HG03025 (cell line): Measurements from ENCODE around the gene ITGB7.
"Not testable (repeated sequence)": the region's sequence is repeated elsewhere in the genome, so short reads cannot be mapped to it uniquely, and the experiment has no call there.

Source experiments
- ATAC-seq: cut with Tn5 transposase; IDR thresholded peaks from one replicate; pipeline ENCODE4 v1.9.1; 2021; ENCODE audit warnings: mild to moderate bottlenecking, moderate library complexity; ENCODE audit not compliant: unreplicated experiment, low FRiP score

Gene ITGB7

GRCh38 chr12:53217931-53218307, 10.9 kb upstream of the ITGB7 start:
- ATAC-seq = no peak

DNA sequence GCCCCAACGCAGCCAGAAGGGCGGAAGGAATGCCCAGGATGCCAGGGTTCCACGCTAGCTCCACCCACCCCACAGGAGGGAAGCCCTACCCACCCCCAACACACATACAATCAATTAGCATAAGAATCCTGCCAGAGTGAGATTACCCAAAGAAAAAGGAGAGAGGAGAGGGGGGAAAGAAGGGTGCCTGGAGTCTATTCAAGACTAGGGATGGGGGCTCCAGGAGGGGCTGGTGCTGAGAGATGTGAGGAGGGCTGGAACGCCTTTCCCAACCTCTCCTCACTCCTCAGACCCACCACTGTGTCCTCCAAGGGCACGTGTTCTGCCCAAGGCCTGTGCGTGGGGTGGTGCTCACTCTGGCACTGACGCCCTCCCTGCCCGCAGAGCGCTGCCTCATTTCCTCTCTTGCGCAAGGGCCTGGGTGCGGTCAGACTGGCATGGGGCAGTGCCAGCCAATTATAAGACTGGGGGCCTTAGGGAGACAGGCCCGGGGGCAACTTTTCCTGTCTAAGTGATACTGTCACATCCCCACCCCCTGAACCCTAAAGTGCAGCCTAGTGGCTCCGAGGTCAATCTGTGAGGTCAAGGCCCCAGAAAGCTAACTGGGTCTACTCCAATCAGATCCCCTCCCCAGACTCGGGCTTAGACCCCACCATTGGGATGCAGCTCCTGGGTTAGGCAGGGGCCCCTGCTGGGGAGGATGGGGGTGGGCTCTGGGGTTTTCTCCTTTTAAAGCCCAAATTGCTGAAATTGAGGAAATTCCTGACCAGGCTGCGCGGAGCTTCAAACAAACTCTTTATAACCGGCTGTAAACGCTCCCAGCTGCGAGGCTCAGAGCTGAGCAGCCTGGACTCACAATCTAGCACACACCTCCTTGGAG, 10.2 kb upstream of the ITGB7 start:
- no peak for ATAC-seq

DNA sequence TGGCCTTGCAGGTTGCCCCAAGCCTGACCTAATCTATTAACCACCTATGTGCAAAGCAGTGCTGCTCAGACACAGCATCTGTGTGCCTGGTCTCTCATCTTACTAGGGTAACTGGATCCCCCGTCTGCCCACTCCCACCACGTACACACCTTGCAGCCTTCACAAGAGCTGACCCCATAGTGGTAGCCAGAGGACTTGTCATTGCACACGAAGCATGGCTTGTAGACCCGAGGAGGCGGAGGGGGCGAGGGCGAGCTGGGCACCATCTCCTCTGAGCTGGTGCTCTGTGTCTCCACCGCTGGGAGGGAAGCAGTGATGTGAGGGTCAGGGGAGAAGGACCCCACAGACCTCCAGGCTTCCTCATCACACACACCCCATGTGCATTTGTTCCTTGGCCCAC, 8.4 kb upstream of the ITGB7 start:
- no peak for ATAC-seq

GRCh38 chr12:53214687-53215455, 7.8 kb upstream of the ITGB7 start:
- no peak for ATAC-seq

DNA sequence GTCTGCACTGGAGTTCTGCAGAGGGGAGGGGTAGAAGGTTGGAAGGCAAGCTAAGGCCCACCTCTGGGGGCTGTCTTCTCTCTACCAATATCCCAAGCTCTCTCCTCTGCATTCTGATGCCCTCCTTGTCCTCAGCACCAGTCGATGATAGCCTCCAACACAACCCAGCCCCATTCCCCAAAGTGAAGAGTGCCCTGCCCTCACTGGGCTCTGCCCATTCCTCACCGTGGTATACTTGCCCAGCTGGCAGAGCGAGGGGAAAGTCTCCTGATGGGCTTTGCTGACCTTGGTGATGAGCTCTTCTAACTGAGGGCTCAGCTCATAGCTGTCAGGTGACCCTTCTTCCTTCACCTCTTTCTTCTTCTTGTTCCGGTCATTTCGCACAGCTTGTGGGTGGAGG, 7.2 kb upstream of the ITGB7 start:
- ATAC-seq = no peak

GRCh38 chr12:53213348-53213747, 6.3 kb upstream of the ITGB7 start:
- no peak for ATAC-seq

- ATAC-seq = no peak
Measured at GRCh38 chr12:53212931-53213330, 5.9 kb upstream of the ITGB7 start.

DNA sequence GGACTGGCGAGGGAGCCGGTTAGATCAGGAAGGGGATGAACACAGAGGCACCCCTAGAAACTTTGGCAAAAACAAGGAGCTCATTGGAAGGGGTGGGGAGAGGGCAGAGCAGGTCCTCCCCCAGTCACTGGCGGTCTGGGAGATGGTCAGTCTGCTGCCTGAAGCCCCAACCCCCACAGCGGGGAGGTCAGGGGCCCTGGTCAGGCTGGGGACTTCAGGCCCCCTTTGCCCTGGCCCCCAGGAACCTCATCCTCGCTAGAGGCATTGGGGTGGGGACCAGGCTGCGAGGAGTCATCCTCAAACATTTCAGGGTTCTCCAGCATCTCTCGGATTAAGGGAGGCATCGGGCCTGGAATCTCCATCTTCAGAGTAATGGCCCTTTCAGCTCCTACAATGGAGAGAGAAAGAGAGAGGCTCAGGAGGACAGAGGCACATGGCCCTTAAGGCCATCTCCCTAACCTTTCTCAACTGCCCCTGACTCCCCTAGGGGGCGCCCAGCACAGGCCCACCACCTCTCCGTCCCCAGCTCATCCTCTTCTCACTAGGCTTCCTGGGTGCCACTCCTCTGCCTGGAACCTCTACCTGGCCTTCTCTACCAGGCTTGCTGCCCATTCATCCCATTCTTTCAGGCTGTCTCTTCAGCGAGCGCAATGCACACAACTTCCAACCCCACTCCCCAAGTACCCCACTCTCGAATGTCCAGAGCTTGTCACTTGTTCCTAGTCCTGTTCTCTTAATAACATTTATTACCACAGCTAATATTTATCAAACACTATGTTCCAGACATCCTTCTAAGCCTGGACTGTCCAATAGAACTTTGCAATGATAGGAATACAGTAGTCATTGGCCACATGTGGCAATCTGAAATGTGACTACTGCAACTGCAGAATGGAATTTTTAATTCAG, 4.7 kb upstream of the ITGB7 start:
- ATAC-seq = no peak

GRCh38 chr12:53210843-53211242, 3.8 kb upstream of the ITGB7 start:
- no peak for ATAC-seq

DNA sequence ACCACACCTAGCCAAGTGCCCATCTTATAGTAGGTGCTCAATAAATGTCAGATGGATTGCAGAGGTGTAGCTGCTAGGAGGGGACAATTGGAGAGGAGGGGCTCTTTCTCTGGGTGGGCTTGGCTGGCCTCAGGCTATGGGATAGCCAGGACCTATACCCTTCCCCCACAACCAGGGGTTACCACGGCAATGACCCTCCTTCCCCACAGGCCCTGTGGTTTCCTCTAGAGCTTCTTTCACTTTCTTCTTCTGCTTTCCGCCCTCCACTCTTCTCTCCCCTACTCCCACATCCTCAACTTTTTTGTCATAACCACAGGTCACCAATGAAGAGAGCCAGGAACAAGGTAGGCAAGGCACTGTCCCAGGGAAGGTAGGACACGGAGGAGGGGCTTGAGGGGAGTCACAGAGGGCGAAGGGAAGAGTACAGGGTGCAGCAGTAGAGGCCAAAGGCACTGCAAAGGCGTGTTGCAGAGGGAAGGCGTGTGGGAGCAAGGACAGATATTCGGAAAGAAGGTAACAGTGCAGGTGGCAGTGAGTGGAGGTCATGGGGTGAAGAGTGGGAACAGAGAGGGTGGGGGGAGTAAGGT, 1.9 kb upstream of the ITGB7 start:
- no peak for ATAC-seq

DNA sequence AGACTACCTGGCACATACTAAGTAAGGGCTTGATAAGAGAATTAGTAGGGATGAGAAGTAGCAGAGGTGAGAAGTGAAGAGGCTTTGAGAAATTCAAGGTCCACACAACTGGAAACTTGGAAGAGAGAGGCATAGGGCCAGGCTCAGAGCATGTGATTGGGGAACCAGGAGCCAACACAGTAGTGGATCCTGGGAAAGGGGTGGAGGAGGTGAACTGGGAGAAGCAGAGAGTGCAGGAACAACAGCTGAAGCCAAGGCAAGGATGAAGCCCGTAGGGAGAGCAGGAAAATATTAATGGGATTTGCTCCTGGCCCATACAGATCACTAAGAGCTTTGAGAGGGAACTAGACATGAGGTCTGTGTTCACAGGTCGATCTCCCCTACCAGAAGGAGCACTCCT, 1.4 kb upstream of the ITGB7 start:
- ATAC-seq = no peak

DNA sequence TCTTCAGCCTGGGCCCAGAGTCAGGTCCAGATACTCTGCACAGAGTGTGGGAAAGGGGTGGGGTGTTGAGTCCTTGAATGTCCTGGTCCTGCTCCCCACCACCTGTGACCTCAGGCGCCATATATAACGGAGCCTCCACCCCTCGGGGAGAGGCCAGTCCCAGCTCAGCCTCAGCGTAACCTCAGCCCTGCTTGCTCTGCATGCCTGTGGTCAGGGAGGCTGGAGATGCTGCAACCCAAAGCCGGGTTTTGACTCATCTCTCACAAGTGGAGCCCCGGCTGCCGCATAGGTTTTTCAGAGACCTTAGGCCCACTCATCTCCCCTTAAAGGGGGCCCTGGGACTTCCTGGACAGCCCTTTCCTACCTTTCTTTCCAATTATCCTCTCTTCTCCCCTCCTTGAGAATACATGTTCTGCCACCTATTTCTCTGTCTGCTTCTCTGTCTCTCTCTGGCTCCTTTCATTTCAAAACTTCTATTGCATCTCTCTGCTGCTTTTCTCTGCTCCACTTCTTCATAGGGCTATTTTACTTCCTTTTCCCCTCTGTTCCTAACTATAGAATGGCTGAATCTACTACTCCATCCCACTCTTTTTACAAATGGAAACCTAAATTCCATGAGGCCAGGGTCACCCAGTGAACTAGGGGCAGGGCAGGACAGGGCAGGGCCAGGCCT, 1.2 kb downstream of the ITGB7 start:
- ATAC-seq = peak; percentile 54

GRCh38 chr12:53204351-53204750, 2.7 kb downstream of the ITGB7 start:
- ATAC-seq = no peak

GRCh38 chr12:53202316-53202715, 4.7 kb downstream of the ITGB7 start:
- ATAC-seq = not testable (repeated sequence)

DNA sequence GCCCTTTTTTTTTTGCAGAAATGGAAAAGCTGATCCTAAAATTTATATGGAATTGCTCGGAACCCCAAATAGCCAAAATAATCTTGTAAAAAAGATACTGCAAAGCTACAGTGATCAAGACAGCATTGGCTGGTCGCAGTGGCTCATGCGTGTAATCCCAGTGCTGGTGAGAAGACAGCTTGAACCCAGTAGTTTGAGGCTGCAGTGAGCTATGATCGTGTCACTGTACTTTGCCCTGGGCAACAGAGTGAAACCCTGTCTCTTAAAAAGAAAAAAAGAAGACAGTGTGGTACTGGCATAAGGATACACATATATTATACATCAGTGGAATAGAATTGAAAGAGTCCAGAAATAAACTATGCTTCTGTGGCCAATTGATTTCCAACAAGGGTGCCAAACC, 5.4 kb downstream of the ITGB7 start:
- no peak for ATAC-seq

DNA sequence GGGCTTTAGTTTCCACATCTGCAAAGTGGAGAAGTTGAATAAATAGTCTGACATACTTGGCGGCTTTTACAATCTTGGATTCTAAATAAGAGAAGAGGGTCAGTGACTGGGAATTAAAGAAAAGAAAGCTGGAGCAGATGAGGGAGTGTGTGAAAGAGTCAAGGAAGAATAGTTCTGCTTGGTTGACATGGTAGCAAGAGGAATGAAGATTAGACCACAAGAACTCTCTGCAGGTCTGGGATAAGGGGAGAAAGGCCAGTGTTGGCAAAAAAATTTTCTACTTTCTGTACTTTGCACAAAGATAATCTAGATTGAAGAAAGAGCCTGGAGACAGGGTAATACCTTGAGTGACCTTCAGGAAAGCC, 5.9 kb downstream of the ITGB7 start:
- no peak for ATAC-seq

GRCh38 chr12:53200458-53201176, 6.4 kb downstream of the ITGB7 start:
- peak; percentile 53 for ATAC-seq

DNA sequence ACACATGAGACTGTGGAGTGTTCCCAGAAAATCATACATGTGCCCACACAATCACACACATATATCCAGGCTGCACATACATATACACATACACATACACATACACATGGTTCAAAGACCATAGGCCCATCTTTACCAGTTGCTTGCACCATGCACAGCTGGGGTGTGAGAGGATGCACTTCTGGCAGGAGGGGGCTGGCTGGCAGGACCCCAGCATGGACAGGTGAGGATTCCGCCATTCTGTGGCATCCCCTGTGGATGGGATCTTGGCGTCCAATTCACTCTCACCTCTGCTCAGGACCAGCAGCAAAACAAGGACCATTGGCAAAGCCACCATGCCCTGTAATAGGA, 7.0 kb downstream of the ITGB7 start:
- ATAC-seq = no peak

- no peak for ATAC-seq
Measured at GRCh38 chr12:53199700-53200099, 7.4 kb downstream of the ITGB7 start.
